ENCODE measurements around the gene NMU.

- no peak for TF ChIP-seq CTCF (IDR thresholded peaks at IDR 0.05)
- TF ChIP-seq POLR2AphosphoS5 (IDR thresholded peaks at IDR 0.05), result no peak
Measured at GRCh38 chr4:55610381-55610780, 25.7 kb downstream of the NMU start.

All from sigmoid colon (tissue), 4 donors.